HG03432 (cell line): ENCODE measurements around the gene AP2A2.
A peak's percentile ranks its signal among the peaks of the same experiment; 100 is the strongest.

Source experiments
- ATAC-seq: cut with Tn5 transposase; IDR thresholded peaks from one replicate; pipeline ENCODE4 v1.9.1; 2021; ENCODE audit warnings: mild to moderate bottlenecking, moderate library complexity; ENCODE audit not compliant: unreplicated experiment

The AP2A2 gene

DNA sequence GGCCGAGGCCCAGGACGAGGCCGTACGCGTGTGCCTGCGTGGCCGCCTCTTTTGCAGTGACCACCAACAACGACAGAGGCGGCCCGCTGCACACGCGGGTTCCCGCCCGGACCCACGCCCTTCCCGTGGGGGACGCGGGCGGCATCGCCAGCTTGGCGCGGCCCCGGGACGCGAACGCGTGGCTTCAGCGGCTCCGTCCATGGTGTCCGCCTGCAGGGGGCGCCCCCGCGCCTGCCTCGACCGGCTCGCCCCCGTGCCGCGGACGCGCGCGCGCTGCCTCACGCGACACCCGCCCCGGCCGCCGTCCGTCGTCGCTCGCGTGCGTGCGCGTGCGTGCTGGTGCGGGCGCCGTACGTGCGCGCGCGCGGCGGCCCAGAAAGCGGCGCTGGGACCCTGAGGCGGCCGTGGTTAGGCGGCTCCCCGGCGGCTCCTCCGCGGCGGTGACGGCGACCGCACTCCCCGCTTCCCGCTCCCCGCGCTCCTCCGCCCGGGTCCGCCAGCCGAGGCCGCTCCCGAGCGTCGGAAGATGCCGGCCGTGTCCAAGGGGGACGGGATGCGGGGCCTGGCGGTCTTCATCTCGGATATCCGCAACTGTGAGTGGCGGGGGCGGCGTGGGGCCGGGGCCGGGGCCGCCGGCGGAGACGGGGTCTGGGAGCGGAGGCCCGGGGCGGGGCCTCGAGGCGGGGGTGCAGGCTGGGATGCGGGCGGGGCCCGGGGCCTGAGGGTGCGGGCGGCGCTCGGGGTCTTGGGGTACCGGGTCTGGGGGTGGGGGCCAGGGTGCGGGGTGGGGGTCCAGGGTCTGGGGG is at the start of gene AP2A2:
AP2A2 (plus strand) TSS at position 375 of the 806 bp plus-strand sequence; CDS start at position 527, 152 bp downstream.
- peak; percentile 79 for ATAC-seq

DNA sequence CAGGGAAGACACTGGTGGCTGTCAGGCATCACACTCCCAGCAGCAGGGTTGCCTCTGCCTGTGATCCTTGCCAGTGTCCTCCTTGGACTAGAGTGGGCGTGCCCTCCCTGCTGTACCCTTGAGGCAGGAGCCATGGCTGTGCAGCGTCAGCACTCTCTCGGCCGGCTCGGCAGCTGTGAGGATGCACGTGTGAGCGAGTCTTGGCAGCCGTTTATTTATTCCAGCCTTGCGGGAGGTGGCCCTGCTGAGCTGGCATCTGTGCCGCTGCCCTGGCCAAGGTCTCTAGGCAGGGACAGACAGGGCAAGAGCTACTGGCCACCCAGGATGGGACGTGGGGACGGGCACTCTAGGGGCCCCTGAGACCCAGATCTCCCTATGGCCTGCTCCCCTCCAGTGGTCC is 49.1 kb upstream of the AP2A2 start:
- no peak for ATAC-seq

DNA sequence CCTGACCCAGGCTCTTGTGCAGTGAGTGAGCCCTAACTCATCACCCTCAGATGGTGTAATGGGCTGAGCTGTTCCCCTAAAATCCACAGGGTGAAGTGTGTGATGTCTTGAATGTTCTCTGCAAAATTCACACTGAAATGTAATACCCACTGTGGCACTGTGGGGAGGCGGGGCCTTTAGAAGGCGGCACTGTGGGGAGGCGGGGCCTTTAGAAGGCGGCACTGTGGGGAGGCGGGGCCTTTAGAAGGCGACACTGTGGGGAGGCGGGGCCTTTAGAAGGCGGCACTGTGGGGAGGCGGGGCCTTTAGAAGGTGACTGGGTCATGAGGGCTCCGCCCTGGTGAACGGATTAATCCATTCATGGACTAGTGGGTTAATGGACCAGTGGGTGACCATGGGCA is 48.1 kb upstream of the AP2A2 start:
- ATAC-seq, result no peak

DNA sequence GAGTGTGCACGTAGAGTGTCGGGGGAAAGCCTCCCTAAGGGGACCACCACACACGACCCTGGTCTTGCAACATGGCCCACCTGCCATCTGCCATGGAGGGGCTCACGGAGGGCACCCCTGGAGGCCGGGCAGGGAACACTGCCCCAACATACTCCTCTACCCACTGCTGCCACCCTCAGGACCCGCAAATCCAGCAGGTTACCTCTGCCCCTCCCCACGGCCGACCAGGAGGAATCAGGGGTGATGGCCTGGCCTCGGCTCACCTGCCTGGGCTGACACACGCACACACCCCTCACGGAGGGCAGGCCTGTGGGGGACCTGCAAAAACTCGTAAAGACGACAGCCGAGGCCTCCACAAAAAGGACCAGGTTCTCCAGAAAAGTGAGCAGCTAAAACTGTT is 45.2 kb upstream of the AP2A2 start:
- ATAC-seq, result no peak

DNA sequence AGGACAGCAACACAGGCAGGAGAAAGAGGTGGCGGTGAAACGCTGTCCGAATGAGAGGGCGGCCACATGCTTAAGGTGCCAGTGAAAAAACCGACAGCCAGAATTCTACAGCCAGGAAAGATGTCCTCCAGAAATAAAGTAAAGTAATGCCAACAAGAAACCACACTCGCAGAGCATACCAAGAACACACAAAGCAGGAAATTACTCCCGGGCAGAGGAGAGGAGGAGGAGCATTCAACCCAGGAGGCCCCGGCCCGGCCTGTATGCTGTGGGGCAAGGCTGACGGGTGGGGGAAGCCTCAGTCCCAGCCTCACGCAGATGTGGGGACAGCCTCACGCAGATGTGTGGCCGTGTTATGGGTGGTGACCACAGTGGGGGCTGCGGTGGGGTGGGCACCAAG is 43.1 kb upstream of the AP2A2 start:
- ATAC-seq, result no peak

DNA sequence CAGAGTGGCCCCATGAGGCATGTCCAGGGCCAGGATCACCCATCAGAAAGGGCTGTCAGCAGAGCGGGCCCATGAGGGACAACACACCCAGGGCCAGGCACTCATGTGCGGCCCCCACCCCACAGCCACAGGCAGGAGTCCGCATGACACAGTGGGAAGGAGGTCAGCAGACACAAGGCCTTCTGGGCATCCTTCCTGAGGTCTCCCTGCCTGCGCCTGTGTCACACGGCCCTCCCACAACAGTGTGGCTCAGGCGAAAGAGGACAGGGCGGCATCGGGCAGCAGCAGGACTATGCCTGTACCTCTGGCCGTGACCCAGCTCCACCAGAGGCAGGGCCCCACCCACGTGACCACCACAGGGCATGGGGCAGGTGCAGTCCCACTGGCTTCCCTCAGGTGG is 42.1 kb upstream of the AP2A2 start:
- no peak for ATAC-seq

DNA sequence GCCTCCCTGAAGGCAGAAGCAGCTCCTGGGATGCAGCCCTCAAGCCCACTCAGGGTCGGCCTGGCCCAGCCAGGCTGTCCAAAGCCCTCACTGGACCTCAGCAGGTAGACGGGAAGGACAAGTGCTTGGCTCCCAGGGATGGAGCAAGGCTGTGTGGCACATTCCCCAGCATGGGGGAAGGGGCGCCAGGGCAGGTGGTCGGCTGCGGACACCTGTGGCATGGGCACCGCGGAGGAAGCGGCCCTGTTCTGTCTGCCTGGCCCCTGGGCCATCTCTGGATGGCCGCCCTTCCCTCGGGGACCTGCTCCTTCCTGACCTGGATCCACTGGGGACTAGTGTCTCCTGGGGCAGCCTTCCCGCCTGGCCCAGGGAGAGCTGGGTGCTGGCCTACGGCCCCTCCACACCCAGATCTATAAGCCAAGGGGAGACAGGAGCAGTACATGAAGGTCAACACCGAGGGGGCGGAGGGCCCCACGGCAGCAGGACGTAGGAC is 41.0 kb upstream of the AP2A2 start:
- no peak for ATAC-seq

DNA sequence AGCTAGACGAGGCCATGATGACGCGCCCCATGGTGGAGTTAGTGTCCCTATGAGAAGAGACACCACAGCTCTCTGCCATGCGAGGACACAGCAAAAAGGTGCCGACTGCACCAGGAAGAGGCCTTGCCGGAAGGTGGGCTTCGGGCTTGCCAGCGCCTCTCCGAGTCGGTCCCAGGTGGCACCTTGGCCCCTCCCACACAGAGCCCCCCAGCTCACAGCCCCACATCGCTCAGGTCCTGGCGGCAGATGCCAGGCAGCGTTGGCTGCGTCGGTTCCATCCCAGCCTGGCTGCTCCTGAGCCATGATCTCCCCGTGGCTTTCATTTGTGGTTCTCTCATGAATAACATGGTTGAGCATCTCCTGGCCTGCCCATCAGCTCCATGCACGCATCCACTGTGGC is 39.1 kb upstream of the AP2A2 start:
- ATAC-seq, result no peak

DNA sequence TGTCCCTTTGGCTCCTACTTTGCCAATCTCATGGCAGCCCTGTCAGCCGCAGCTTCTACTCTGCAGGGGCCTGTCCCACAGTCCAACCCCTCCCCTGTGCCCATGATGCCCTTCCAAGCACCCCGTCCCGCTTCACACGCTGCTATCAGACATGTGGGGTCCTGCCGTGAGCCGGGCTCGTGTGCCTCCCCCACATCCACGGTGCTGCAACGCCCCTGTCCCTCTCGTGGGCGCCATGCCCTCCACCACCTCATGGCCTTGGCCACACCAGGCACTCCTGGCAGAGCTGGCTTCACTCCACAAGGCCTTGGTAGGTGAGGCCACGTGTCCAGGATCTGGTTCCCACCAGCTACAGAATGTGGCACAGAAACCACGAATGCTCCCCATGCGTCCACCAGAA is 38.1 kb upstream of the AP2A2 start:
- ATAC-seq, result no peak

DNA sequence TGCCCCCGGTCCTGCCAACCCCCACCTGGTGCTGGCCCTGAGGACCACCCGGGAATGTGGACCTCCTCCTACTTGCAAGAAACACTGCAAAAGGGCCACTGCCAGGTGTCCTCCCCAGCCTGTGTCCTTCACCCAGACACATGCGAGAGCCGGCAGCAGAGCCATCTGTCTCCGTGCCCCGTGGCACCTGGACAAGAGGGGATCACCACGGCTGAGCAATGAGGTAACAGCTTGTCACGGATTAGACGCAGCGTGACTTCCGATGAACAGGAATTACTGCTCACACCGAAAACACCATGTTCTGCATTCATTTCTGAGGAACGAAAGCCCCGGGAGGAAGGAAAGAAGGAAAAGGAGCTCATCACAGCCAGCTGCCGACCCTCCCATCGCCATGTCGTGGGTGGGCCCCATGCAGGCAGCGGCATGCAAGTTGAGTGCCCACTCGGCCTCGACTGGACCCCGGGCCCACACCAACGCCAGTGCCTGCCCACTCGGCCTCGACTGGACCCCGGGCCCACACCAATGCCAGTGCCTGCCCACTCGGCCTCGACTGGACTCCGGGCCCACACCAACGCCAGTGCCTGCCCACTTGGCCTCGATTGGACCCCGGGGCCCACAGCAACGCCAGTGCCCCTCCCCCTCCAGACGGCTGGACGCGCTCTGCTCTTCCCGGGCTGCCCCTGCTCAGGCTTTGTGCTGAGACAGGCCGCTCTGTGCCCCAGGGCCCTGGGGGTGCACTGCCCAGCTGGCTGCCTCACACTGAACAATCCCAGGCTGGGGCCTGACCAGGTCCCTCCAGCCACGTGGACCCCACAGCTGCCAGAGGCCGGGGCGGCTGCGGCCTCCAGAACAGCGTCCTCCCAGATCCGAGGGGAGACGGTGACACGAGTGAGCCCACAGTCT is 37.1 kb upstream of the AP2A2 start:
- no peak for ATAC-seq

DNA sequence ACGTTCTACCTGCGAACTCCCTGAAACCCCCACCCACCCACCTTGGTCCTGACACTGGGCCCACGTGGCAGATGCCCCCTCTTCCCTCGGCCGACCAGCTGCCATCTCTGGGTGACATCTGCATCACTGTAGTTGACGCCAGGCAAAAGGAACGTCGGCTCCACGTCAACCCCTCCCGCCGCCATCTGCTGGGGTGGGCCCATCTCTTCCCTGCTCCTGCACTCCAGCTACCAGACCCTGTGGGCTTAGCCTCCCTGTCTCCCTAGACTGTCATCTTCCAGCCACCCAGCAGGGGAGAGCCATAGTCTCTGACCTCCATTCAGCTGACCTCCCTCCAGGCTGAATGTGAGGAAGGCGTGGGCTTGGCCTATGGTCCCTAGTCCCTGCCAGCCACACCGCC is 36.4 kb upstream of the AP2A2 start:
- no peak for ATAC-seq

DNA sequence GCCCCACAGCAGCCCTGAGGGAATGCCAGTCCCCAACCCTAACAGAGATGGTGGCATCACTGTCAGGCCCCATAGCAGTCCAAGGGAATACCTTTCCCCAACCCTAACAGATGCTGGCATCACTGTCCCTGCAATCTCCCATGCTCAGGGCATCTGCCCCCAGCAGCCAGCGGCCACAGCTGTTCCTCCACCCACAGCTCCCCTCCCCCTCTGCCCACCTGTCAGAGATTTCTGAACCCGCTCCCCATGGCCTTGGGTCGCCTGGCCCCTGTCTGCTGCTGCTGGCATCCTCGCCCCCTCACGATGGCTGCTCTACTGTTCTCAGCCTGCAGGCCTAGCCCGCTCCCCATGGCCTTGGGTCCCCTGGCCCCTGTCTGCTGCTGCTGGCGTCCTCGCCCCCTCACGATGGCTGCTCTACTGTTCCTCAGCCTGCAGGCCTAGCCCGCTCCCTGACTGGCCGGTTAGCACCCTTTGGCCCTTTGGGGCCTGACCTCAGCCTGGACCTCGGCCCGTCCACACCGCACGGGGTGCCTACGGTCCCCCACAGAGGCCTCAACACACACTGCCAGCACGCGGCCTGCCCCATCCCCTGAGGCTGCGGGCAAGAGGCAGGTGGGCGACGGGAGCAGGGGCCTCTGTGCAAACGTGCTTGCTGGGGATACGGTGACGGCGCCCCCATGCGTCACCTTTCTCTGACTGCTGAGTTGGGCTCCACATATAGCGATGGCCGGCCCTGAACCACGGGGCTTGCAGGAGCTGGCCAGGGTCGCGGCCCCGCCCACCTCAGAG is 35.8 kb upstream of the AP2A2 start:
- ATAC-seq, result no peak

DNA sequence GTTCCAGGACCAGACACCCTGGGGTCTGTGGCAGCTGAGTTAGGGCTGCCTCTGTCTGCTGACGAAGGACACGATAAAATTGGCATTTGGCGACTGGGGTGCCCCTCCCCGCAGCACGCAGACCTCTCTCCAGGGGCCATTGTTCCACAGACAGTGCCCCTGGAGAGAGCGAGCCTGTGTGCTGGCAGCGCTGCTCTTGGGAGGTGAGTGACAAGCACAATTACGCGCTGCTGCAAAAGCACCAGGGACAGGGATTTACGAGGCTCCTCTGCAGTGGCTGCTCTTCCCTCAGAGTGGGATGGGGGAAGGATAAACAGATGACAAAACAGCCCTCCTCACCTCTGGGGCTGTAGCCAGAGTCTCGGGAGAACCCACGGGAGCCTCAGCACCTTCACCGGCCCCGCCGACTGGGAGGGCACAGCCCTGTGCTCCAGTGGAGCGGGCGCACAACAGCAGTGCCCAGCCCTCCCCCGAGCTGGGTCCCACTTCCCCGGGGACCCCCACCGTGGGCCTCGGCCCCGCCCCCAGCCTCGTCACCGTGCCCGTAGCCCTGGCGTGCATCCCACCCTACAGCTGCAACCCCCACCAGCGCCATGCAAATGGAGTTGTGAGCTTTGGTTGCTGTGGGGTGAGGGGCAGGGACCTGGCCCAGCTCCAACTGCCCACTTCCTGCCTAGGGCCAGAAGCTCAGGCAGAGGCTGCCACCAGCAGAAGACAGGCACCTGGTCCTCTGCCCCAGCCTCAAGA is 34.7 kb upstream of the AP2A2 start:
- ATAC-seq, result no peak

DNA sequence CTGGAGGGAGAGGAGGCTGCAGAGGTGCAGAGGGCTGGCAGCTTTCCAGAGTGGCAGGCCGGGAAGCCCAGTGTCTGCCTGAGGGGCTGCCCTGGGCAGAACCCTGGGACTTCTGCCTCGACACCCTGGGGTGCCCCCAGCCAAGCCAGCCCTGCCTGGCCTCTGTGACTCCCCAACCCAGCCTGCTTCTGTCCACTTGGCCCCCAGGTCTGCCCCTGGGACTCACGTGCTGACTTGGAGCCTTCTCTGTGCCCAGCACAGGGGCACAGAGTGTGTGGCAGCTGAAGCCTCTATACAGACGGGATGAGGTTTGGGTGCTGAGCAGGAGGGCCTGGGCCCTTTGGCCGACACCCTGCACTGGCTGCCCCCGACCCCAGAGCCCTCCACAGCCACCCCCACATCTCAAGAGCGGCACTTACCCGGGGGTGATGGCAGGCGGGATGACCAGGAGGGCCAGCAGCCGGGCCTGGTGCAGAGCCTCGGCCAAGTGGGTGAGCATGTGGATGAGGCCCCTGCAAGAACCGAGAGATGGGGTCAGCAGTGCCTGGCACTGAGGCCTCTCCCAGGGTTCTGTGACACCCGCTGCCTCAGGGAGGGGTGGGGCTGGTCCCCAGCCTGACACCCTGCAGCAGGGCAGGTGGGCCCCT is 32.5 kb upstream of the AP2A2 start:
- no peak for ATAC-seq

DNA sequence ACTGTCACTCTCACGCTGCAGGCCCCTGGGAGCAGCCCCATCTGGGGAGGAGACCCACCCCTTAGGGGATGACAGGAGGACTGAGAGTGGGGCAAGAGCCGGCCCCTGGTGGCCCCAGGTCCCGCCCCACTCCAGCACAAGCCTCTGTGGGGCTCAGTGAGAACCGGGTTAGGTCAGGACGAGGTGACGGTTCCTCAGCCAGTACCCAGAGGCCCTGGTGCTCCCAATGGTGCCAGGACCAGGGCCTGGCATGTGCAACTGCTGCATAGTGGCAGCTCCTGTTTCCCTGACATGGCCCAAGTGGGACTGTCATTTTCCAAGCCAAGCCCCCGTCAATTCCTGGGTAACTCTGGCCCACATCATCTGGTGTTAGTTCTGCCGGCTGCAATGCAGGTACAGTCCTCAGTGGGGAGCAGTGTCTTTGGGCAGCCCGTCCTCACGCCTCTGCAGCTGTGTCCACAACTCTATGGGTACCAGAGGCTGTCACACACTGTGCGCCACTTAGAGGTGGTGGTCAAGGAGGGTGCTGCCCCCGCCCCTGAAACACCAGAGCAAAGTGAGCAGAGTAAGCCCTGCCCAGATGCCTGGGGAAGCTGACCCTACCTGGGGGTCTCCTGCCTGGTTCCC is 31.0 kb upstream of the AP2A2 start:
- ATAC-seq, result no peak

DNA sequence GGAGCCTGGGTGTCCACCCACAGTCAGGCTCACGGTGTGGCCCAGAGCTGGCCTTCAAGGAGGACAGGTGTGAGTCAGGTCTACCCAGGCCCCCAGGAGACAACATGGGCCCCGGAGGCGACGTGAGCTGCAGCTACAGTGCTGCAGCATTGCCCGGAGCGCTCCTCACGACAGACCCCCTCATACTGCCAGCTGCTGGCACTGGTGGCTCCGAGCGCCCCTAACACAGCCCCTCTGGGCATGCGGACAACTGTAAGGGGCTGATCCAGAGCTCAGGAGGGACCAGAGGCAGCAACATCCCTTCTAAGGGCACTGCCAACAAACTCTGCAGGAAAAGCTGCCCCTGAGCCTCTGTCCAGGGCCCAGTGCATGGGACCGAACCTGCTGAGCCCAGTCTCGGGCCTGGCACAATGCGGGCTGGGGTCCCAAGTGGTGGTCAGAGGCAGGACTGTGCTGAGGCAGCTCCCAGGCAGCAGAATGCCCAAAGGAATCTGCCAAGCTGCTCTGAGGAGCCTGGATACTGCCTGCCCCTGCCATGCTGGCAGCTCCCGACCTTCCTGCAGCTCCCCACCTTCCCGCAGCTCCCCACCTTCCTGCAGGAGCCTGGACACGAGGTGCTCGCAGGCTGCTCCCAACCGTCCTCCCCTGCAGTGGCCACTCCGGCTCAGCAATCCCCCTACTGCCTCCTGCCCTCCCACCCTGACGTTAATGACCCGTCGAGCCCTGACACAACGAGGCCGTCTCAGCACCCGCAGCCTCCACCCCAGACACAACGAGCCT is 30.1 kb upstream of the AP2A2 start:
- ATAC-seq, result no peak

DNA sequence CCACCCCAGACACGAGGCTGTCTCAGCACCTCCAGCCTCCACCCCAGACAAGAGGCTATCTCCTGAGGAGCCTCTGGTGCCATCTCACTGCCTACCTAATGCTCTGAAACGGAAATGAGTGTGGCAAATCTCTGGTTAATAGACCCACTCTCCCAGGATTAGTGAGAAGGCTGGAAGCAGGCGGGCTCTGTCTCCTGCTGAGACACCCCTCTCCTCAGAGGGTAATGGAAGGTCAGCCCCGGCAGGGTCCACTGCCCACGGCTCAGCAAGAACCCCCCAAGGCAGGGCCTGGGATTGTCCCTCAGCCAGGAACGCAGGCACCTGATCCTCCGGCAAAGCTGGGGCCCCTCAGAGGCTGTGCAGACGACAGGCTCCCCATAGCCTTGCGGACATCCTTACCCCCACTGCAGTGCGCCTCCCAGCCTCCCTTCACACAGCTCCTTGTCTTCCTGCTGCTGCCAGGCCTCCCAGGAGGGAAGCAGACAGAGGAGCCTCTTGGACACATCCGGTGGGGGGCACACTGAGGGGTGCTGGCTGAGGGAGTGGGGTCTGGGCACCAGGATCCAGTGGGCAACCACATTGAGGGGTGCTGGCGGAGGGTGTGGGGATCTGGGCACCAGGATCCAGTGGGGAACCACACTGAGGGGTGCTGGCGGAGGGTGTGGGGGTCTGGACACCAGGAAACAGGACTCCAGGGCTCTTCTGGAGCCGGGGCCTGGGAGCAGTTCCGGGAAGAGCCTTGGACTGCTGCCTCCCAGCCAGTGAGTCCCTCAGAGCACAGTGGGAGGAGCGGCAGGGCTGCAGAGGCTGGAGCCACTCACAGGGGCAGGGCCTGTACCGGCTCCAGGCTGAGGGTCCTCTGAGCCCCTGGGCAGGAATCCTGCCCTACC is 28.2 kb upstream of the AP2A2 start:
- ATAC-seq, result no peak

DNA sequence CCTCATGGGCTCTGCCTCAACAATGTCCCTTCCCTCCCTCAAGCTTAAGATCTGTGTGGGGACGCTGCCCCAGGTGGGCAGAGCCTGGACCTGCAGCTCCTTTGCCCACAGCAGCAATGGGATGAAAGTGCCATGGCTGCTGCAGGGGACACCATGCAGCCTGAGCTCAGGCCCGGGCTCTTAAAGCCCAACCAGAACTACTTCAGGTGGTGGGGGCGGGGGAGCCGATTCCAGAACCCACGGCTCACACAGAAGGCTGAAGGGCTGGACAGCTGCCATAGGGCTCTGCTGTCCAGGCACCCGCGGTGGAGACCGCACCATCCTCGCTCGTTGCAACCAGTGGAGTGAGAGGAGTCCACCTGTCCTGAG is 27.5 kb upstream of the AP2A2 start:
- no peak for ATAC-seq
